Ovary (tissue), 9 donors: ENCODE measurements around the gene MXD1. TPM values are rescaled to one million over a fixed set of nuclear protein-coding genes. Genes with fewer than 3 reads are reported as not detected.

Source experiments
- DNase-seq, 5 donors: peaks; one replicate each; pipeline ENCODE4 v3.0.0-alpha.2; 2019 to 2020
- H3K27ac ChIP-seq, 2 donors: fragments of 200-600 bp; one replicate each; pipeline versions ENCODE4 v1.5.1 to v1.8.0; 2019 to 2022
- H3K27me3 ChIP-seq: fragments of 200-600 bp; one replicate; pipeline ENCODE4 v1.8.0; 2022
- H3K36me3 ChIP-seq: fragments of 200-600 bp; sonication (generic); one replicate; pipeline ENCODE4 v1.5.1; 2019
- H3K4me1 ChIP-seq: one replicate; pipeline ENCODE4 v1.8.1; 2013; ENCODE audit warnings: mild to moderate bottlenecking, moderate library complexity; ENCODE audit not compliant: insufficient read depth
- H3K4me3 ChIP-seq: fragments of 200-600 bp; sonication (generic); one replicate; pipeline ENCODE4 v1.5.1; 2017
- H3K9me3 ChIP-seq, 2 donors: fragments of 200-600 bp in 1 of 2; sonication (generic) in 1 of 2; one replicate each; pipeline versions ENCODE4 v1.5.1 to v1.8.1; 2013 to 2019; ENCODE audit warnings: mild to moderate bottlenecking in 1 of 2, moderate library complexity in 1 of 2
- EP300 ChIP-seq: sonication (generic); formaldehyde crosslinking; IDR thresholded peaks from one replicate; pipeline ENCODE4 v1.6.1; 2017; ENCODE audit warnings: antibody characterized with exemption
- POLR2A ChIP-seq: fragments of 450-650 bp; IDR thresholded peaks from one replicate; pipeline ENCODE4 v1.6.1; 2017; ENCODE audit warnings: antibody characterized with exemption, mild to moderate bottlenecking, moderate library complexity
- WGBS, 3 donors: extraction: QIAGEN DNeasy Blood & Tissue Kit in 1 of 3; methylation state at CpG; one replicate each; pipeline versions ENCODE4 v1.1.5 to v1.1.7; 2013 to 2017; 5-methylcytosine and 5-hydroxymethylcytosine counted together
- intact Hi-C, 4 donors: fragments of 100-400 bp; cut with DNase I; formaldehyde crosslinking; loops; one replicate each; pipeline versions ENCODE4 v1.11.0 to v1.15.1; 2022 to 2023
- polyA plus RNA-seq, 2 donors: library from polyadenylated mRNA; stranded (reverse); fragments of 200-250 nt in 1 of 2; fragments of 350-450 nt in 1 of 2; fragmentation: Illumina TruSeq in 1 of 2; extraction: RNeasy Lipid Tissue Mini Kit (QIAGEN cat#74804) in 1 of 2; gene quantifications; one replicate each; pipeline ENCODE4 v1.2.3, GENCODE V29; 2013 to 2014
- total RNA-seq, 7 donors: library from RNA; depleted of rRNA in 2 of 7; stranded (reverse); fragments of >200 nt in 2 of 7; fragmentation: NEBNext Ultra II Directional in 3 of 7; extraction: Animal tissue kit (Norgen Biotek cat#: 25700) in 3 of 7; gene quantifications; one replicate each; pipeline versions ENCODE4 v1.1.0 to v1.2.4, GENCODE V29; 2016 to 2023
- TF ChIP-seq, protein P1 (sequence below), 3 donors: fragments of 450-650 bp in 2 of 3; fragments of 200-600 bp in 1 of 3; IDR thresholded peaks; one replicate each; pipeline versions ENCODE4 v1.5.1 to v1.8.0; 2016 to 2022; ENCODE audit warnings: antibody characterized with exemption in 3 of 3, mild to moderate bottlenecking in 1 of 3
- donor health status: DM: no; HTN: no; CAD: no; lungs with moderate emphysema.
- donor health status: DM: no; HTN: no; CAD: no.
- donor health status: Bipolar disorder and iron deficiency.
- donor health status: DM: yes; HTN: yes; CAD: no.
- donor health status: DM: no; HTN: no; CAD: no.
- donor health status: DM: yes; HTN: yes; CAD: no.

The MXD1 gene
- total and polyA plus RNA-seq, 9 donors, result 3.4 to 13.7 (median 6.7) TPM

DNA sequence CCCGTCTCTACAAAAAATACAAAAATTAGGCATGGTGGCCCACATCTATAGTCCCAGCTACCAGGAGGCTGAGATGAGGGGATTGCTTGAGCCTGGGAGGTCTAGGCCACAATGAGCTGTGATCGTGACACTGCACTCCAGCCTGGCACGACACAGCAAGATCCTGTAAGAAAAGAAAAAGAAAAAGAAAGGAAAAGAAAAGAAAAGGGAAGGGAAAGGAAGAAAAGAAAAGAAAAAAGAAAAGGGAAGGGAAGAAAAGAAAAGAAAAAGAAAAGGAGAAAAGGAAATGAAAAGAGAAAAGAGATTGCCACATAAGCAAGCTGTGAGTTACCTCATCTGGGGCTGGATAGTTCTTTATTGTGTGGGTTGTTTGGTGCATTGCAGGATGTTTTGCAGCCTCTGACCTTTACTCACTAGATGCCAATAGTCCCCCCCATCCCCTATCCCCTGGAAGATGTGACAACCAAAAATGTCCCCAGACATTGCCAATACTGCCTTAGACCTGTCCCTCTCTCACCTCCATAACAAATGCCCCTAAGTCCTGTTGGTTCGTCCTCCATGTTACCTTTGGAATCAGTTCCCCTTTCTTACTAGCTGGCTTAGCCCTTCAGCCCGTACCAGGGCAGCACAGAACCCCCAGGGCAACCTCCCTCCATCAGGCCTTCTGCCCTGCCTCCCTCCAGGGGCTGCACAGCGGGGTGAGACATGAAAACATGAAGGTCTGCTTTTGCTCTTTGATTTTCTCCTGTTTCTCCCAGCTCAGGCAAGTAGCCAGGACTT, 37.6 kb downstream of the MXD1 start:
- H3K27ac ChIP-seq, result no peak overlapping the region
- no peaks in the 10 kb centered on the region for H3K27me3 ChIP-seq
- H3K9me3 ChIP-seq, result no peaks in the 10 kb centered on the region
- no peaks in the 10 kb centered on the region for H3K36me3 ChIP-seq
- intact Hi-C loops, result no loop called here
- TF ChIP-seq EP300 (no peak), POLR2A (no peak)
- TF ChIP-seq, protein P1, sequence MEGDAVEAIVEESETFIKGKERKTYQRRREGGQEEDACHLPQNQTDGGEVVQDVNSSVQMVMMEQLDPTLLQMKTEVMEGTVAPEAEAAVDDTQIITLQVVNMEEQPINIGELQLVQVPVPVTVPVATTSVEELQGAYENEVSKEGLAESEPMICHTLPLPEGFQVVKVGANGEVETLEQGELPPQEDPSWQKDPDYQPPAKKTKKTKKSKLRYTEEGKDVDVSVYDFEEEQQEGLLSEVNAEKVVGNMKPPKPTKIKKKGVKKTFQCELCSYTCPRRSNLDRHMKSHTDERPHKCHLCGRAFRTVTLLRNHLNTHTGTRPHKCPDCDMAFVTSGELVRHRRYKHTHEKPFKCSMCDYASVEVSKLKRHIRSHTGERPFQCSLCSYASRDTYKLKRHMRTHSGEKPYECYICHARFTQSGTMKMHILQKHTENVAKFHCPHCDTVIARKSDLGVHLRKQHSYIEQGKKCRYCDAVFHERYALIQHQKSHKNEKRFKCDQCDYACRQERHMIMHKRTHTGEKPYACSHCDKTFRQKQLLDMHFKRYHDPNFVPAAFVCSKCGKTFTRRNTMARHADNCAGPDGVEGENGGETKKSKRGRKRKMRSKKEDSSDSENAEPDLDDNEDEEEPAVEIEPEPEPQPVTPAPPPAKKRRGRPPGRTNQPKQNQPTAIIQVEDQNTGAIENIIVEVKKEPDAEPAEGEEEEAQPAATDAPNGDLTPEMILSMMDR (IDR thresholded peaks at IDR 0.05), result no peak
- 83 to 91% (median 86%) methylated on average over 6 of the region's 6 CpGs for WGBS, 3 donors
- DNase-seq, result no peak
- no peaks in the 10 kb centered on the region for H3K4me1 ChIP-seq
- H3K4me3 ChIP-seq, result no peak overlapping the region

DNA sequence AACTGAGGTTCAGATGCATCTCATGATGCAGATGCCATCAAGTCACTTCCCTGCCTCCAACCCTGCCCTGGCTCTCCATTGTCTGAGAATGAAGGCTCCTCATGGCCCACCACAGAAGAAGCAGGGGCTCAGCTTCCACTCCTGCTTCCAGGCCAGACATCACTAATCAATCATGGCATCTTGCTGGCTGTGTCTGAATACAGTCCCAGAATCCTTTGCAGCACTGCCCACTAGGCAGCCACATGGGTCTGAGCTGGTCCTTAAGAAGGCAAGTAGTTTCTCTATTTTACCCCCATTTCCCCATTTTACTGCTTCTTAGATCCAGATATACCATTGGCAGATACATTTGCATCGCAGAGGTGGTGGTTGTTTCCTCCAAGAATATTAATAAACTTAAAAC, 39.2 kb downstream of the MXD1 start:
- TF ChIP-seq EP300 (no peak), POLR2A (no peak)
- TF ChIP-seq, protein P1 (IDR thresholded peaks at IDR 0.05), result no peak
- intact Hi-C loops, result loop anchor here in 1 of 4 donors (2.0 kb wide), 1 partner anchor 37 kb away; no protein-coding TSS in a partner anchor
- no peaks in the 10 kb centered on the region for H3K36me3 ChIP-seq
- no peaks in the 10 kb centered on the region for H3K9me3 ChIP-seq
- no peak for DNase-seq
- 94 to 100% (median 100%) methylated on average over 1 of the region's 1 CpG for WGBS, 3 donors
- no peaks in the 10 kb centered on the region for H3K27me3 ChIP-seq
- H3K27ac ChIP-seq, result no peak overlapping the region
- no peak overlapping the region for H3K4me3 ChIP-seq
- H3K4me1 ChIP-seq, result no peaks in the 10 kb centered on the region

DNA sequence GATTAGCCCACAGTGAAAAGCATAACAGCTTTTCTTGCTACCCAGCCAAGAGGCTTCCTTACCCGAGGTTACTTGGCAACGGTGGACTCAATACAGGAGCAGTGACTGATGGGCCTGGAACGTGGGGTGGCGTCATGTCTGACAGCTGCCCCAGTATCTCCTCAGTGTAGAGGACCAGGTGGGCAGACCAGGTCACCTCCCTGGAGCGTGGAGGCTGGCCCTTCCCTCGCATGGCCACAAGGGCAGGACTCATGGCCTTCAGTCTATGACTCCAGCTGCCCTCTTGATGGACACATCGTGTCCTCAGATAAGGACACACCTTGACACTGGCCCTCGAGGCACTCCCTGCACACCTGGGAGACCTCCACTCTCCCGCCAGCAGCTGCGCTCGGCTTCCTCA, 40.1 kb downstream of the MXD1 start:
- Histone ChIP-seq H3K27me3 (no peaks in the 10 kb centered on the region), H3K4me3 (no peak overlapping the region), H3K4me1 (no peaks in the 10 kb centered on the region), H3K27ac (no peak overlapping the region), H3K9me3 (no peaks in the 10 kb centered on the region), H3K36me3 (no peaks in the 10 kb centered on the region)
- DNase-seq, result no peak
- intact Hi-C loops, result loop anchor here in 1 of 4 donors (2.0 kb wide), 1 partner anchor 38 kb away; no protein-coding TSS in a partner anchor
- TF ChIP-seq POLR2A (no peak), EP300 (no peak)
- TF ChIP-seq, protein P1 (IDR thresholded peaks at IDR 0.05), result no peak
- WGBS, 3 donors, result 77 to 84% (median 82%) methylated on average over 11 of the region's 11 CpGs

DNA sequence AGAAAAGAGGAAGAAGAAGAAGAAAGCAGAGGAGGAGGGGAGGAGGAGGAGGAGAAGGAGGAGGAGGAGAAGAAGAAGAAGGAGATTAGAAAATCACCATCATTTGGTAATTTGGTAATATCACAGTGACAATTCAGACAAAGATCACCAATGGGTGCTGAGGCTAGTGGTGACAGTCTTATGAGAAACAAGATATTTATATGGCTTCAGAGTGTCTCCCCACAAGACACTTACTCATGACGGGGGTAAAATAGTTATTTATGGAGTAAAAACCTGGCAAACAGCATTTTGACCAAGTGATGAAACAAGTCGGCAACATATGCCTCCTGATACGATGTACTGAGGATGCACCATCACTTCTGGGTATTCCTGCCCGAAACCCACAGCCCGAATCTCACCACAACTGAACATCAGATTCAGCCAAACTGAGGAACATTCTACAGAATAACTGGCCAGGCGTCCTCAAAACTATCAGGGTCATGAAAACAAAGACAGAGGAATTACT, 41.6 kb downstream of the MXD1 start:
- TF ChIP-seq POLR2A, result no peak
- TF ChIP-seq EP300, result no peak
- TF ChIP-seq, protein P1 (IDR thresholded peaks at IDR 0.05), result no peak
- intact Hi-C loops, result no loop called here
- DNase-seq, result no peak
- Histone ChIP-seq H3K4me1 (no peaks in the 10 kb centered on the region), H3K4me3 (no peak overlapping the region), H3K36me3 (no peaks in the 10 kb centered on the region), H3K27me3 (no peaks in the 10 kb centered on the region), H3K27ac (no peak overlapping the region), H3K9me3 (no peaks in the 10 kb centered on the region)
- WGBS, 3 donors, result 87 to 92% (median 91%) methylated on average over 6 of the region's 6 CpGs
